D721Med (cell line): ENCODE measurements around the gene BCL2L12.
A peak's percentile ranks its signal among the peaks of the same experiment; 100 is the strongest.
"Not testable (repeated sequence)": the region's sequence is repeated elsewhere in the genome, so short reads cannot be mapped to it uniquely, and the experiment has no call there.

ENCODE experiments used
- DNase-seq: peaks from one replicate; pipeline ENCODE4 v3.0.0; 2011; ENCODE audit warnings: low spot score; ENCODE audit not compliant: insufficient read length
- FAIRE-seq: peaks from 2 replicates; lab custom pipeline; 2011; peaks lifted over from hg19 to GRCh38; lab: Jason Lieb, UNC
- TF ChIP-seq, protein P1 (sequence below): IDR thresholded peaks from 2 replicates; pipeline ENCODE4 v1.5.1; 2012; ENCODE audit warnings: mild to moderate bottlenecking, control low read depth; ENCODE audit not compliant: insufficient read depth; ENCODE audit errors: missing control alignments

Gene BCL2L12, protein sequence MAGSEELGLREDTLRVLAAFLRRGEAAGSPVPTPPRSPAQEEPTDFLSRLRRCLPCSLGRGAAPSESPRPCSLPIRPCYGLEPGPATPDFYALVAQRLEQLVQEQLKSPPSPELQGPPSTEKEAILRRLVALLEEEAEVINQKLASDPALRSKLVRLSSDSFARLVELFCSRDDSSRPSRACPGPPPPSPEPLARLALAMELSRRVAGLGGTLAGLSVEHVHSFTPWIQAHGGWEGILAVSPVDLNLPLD

GRCh38 chr19:49665351-49666119 lies at the start of gene BCL2L12, which contains the start of gene IRF3:
Gene BCL2L12, plus strand, starts transcription at chr19:49665933. Its CDS starts 760 bp downstream, at chr19:49666693.
Gene IRF3, minus strand, starts transcription at chr19:49665857. Its CDS starts 1,019 bp downstream, at chr19:49664838.
- DNase-seq (peak; percentile 96), FAIRE-seq (no peak)
- TF ChIP-seq, protein P1, sequence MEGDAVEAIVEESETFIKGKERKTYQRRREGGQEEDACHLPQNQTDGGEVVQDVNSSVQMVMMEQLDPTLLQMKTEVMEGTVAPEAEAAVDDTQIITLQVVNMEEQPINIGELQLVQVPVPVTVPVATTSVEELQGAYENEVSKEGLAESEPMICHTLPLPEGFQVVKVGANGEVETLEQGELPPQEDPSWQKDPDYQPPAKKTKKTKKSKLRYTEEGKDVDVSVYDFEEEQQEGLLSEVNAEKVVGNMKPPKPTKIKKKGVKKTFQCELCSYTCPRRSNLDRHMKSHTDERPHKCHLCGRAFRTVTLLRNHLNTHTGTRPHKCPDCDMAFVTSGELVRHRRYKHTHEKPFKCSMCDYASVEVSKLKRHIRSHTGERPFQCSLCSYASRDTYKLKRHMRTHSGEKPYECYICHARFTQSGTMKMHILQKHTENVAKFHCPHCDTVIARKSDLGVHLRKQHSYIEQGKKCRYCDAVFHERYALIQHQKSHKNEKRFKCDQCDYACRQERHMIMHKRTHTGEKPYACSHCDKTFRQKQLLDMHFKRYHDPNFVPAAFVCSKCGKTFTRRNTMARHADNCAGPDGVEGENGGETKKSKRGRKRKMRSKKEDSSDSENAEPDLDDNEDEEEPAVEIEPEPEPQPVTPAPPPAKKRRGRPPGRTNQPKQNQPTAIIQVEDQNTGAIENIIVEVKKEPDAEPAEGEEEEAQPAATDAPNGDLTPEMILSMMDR: no peak

DNA sequence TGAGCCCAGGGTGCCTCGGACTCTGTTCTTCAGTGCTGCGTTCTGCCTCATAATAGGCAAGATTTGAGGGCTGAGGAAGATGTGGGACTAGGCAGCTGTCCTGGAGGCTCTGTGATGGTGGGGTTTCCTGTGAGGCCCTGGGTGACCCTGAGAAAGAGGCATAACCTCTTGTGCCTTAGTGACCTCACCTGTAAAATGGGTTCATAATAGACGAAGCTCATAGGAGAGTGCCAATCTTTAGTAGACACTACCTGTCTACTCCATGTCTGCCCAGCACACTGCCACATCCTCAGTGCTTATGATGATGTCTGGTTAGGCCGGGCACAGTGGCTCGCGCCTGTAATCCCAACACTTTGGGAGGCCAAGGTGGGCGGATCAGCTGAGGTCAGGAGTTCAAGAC lies 49.2 kb upstream of the BCL2L12 start:
- no peak for FAIRE-seq
- TF ChIP-seq, protein P1: no peak
- DNase-seq: no peak

DNA sequence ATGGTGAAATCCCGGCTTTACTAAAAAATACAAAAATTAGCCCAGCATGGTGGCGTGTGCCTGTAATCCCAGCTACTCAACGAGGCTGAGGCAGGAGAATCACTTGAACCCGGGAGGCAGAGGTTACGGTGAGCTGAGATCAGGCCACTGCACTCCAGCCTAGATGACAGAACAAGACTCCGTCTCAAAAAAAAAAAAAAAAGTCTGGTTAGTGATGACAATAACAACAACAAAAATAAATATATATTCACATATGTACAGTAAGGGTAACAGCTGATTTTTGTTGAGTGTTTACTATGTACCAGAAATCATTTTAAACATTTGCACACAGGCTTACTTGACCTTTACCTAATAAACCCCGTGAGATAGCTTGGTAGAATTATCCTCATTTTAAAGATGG lies 48.8 kb upstream of the BCL2L12 start:
- FAIRE-seq (no peak), DNase-seq (no peak)
- TF ChIP-seq, protein P1: no peak

GRCh38 chr19:49617860-49618259 lies 47.9 kb upstream of the BCL2L12 start:
- not testable (repeated sequence) for DNase-seq, FAIRE-seq

DNA sequence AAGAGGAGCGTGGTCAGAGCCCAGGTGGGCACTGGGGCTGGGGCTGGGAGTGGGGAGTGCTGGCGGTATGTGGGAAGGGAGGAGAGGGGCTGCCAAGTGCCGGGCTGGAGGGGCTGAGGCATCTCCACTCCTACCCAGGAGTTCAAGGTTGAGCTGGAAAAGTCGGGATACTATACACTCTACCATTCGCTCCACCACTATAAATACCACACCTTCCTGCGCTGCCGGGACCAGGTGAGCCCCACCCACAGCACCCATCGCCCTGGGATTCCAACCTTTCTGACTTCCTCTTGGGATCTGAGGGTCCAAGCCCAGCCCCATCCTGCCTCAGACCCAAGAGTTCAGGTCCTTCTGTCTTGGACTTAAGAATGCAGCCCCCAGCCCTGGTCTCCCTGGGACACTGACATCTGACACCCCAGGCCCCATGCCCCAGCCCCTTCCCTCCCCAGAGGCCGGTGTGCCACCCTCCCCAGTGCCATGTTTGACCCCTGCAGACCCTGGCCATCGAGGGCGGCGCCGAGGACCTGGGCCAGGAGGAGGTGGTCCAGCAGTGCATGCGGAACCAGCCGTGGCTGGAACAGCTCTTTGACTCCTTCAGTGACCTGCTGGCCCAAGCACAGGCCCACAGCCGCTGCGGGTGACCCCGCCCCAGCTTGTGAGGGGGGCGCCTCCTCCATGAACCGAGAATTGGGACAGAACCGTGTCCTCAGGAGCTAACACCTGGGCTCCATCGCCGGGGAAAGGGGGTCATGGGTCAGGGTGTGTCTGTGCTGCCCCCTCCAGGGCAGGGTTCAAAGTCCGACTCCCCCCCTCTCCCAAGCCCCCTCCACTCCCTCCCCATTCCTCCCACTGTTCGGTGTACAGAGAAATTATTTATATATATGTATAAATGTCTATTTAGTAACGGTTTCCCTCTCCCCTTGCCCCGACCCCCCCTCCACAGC lies 40.5 kb upstream of the BCL2L12 start:
- FAIRE-seq: no peak
- TF ChIP-seq, protein P1: no peak
- no peak for DNase-seq

DNA sequence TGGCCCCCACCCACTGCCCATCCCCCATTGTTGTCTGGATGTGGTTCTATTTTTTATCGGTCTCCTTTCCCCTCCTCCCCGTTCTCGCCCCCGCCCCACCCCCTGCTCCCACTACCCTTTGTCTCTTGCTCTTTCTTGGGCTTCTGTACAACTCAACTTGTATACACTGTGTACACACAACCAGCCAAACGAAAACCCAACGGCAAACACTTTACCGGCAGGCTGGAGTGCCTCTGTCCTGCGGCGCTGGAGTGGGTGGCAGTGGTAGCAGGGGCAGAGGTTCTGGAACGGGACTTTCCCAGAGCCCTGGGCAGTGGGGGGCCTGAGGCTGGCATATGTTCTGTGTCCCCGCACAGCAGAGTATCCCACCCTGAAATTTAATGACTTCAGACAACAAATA lies 39.5 kb upstream of the BCL2L12 start:
- DNase-seq (no peak), FAIRE-seq (no peak)
- TF ChIP-seq, protein P1: no peak

- DNase-seq (no peak), FAIRE-seq (no peak)
These were observed 36.1 kb upstream of the BCL2L12 start for GRCh38 chr19:49629659-49630058.

More at GRCh38 chr19:49629659-49630058, 36.1 kb upstream of the BCL2L12 start:
- TF ChIP-seq, protein P1: no peak
